ENCODE data around the gene CHRNA1.
A peak's percentile ranks its signal among the peaks of the same experiment; 100 is the strongest.

Gene CHRNA1

DNA sequence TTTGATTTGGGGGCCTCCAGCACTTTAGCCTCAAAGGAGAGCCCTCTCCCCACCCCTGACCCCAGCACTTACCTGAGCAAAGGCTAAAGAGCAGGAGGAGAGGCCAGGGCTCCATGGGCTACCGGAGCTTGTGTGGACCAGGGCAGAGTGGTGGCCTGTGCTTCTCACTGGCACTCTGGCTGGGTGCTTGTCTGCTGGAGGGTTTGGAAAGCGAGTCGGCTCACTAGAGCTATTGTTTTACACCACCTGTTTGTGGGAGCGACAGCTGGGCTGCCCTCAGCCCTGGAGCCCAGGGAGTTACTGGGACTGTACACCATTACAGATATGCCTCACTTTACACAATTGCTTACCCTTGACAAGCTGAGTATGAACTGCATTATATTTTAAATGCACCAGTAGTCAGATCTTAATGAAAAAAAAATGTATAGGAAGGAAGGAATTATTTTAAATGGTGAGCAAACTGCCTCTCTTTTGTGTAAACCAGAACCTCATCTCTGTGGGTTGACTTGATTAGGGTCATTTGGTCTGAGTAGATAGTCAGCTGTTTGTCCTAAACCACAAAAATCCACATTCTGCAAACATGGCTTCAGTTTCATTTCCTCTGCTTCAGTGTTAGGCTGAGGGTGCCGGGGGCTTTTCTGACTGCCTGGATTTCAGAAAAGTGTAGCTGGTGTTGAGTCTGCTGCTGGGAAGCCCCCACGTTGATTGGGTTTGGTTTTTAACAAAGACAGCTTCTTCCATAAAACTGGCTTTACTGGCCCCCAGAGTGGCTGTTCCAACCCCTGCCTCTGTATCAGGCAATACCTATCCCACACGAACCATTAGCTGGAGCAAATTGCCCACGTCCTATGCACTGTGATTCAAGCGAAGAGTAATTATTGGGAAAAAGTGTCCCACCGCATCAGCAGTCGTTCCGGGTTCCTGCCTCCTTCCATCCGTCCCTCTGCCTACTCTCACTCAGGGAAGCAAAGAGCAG lies at the start of gene CHRNA1:
CHRNA1 (minus strand) TSS at position 193 of the 976 bp plus-strand sequence; CDS start at position 115, 78 bp downstream.
- DNase-seq (ENCODE audit: low spot score) = no peak

DNA sequence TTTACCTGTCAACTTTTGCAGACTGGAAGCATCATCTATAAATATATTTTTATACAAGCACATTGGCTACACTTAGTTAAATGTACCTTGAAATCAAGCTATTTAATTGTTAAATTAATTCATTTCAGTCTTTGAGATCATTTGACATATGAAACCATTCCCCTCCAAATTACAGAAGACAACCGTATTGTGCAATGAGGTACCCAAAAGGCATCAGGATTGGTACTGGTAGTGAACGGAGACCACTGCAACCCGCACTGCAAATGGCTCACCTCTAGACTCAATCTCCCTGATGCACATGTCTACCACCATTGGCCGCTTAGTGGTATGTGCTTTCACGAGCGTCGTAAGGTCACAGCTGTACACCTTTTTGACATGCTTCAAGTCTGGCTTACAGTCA lies 47.8 kb upstream of the CHRNA1 start:
- no peak for DNase-seq (ENCODE audit: low spot score)

DNA sequence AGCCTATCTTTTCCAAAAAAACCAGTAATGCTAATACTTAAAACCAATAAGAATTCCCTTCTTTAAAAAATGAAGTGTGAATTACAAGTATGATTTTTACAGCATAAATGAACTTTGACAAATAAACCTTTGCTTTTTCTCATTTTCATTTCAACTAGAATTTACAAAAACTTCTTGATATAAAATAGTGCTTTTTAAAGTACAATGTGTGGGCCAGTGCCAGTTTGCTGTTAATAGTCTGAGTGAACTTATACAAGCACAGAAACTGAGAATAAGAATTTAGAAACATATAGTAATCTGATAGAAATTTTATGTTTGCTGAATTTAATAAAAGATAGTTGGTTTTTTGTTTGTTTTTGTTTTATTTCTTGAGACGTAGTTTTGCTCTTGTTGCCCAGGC lies 43.7 kb upstream of the CHRNA1 start:
- DNase-seq (ENCODE audit: low spot score) = no peak

DNA sequence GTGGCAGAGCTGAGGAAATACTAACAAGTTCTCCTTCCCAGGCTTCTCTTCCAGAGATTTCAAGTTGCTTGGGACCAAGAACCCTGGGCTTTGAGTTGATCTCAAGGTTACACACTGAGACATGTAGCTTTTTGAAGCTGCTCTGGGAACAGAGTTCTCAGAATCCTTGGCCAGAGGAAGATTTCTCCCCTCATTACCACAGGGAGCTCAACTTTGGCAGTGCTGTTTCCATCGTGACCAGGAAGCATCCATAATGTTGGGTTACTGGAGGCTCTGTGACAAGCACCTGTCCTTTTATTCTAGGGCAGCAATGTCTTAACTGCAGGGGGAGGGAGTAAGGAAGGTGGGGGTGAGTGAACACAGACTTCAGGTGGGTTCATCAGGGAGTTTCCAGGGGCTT lies 41.5 kb upstream of the CHRNA1 start:
- DNase-seq (ENCODE audit: low spot score) = no peak

DNA sequence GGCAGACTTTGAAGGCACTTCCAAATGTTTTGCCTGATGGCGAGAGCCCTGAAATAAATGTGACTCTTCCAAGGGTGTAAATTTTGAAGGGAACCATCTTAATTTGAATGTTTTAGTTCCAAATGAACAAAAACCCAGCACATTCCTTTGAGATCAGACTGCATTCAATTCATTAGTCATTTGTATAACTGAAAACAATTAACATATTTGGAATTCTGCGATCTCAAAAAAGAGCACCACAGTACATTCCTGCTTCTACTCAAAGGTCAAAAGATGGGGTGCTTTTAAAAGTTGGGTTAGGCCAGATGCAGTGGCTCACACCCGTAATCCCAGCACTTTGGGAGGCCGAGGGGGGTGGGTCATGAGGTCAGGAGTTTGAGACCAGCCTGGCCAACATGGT lies 38.2 kb upstream of the CHRNA1 start:
- no peak for DNase-seq (ENCODE audit: low spot score)

DNA sequence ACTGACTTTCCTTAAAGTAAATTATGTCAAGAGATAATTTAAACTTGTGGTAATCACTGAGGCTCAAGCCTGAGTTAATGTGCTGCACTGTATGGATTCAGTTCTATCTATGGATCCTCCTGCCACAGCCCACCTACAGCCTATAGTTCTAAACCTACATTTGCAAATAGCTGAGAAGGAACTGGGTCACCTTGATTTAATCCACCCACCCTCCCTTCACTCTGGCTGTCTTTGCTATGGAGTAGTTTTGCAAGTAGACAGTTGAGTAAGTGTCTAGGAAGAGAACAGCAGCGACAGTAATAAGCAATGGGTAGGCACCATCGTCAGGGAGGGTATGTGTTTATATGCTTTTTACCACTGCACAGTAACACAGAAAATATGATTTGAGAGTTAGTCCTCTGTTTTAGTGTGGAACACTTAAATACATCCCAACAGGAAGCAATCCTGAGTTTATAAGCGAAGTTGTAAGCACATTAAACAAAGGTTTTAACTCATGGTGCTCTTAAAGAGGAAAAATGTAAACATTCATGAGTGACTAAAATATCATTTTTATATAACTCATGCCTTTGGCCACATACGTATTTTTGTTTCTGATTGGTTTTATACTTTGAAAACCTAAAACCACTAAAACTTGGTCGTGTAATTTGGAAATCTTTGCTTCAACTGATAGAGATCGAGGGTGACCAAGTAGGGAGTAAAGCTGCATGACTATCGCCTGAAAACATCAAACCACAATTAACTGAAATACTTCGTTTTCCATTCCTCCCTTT lies 36.3 kb upstream of the CHRNA1 start:
- DNase-seq (ENCODE audit: low spot score) = no peak

DNA sequence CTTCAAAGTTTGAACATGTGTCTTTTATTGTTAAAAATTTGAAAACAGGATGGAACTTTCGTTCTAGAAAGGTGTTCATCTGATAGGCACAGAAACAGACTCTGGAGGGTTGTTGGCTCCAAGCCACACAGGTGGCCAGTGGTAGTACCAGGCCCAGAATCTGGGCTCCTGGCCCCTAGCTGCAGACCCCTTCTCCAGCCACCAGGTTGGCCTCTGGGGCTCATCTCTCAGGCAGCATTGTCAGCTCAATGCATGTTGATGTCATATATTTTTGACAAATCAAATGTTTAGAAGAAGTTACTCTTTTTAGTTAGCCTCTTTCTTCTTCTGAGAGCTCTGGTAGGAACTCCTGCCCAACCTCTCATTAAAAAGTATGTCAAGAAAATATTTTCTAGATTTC lies 34.5 kb upstream of the CHRNA1 start:
- no peak for DNase-seq (ENCODE audit: low spot score)

DNA sequence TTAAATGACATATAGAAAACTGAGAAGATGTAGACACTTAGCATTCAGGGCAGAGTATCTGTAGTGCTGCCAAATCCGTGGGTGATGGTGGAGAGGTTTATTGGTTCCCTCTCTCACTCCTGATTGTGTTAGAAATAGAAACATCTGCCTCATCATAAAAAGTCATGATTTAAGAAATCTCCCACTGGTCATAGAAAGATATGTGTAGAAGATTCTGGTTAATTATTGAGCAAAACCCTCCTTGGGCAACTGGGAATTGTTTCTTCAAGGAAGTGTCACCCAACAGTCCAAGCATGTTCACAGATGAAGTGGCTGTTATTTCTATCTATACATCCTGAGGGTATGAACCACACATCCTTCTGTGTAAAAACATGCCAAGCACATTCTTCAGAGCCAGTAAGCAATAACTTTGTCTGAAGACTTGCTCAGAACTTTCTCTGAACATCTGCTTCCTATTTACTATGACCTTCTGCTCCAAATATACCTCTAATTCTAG lies 33.6 kb upstream of the CHRNA1 start:
- no peak for DNase-seq (ENCODE audit: low spot score)

DNA sequence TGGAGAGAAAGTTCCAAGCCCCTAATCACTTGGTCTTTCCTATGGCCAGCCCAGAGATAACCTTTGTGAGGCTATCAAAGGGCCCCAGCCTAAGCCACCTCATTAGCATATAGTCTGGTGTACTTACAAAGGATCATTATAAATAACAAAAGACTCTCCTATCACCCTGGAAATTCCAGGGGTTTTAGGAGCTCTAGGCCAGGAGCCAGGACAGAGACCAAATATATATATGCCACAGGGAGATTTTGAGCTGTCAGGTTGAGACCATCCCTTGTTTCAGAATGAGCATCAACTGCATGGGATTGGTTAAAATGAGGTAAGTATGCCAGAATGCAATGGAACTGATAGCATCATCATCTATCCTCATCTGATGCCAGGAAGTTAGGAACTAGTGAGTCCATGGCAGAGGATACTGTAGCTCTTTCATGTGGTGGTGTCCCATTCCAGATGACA lies 32.1 kb upstream of the CHRNA1 start:
- DNase-seq (ENCODE audit: low spot score) = no peak

DNA sequence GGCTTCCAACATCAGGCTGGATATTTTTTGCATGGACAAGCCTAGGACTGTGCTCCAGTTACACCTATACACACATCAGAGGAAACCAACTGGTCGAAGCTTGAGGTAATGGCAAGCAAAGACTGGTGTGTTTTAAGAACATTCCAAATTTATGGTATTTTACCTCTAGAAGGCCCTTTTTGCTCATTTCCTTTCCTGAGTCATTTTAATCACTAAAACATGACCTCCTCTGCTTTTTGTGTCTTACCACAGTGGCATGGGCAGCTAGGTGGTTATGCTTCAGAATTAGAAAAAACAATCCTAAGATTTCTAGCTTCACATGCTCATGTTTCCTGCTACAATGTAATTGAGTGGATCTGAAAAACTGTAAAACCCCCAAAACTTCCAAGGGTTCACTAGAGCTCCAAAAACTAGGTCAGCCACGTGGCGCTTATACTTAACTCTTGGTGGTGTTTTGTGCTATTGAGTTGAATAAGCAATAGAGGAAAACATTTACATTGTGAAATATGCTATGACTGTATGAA lies 30.6 kb upstream of the CHRNA1 start:
- no peak for DNase-seq (ENCODE audit: low spot score)

DNA sequence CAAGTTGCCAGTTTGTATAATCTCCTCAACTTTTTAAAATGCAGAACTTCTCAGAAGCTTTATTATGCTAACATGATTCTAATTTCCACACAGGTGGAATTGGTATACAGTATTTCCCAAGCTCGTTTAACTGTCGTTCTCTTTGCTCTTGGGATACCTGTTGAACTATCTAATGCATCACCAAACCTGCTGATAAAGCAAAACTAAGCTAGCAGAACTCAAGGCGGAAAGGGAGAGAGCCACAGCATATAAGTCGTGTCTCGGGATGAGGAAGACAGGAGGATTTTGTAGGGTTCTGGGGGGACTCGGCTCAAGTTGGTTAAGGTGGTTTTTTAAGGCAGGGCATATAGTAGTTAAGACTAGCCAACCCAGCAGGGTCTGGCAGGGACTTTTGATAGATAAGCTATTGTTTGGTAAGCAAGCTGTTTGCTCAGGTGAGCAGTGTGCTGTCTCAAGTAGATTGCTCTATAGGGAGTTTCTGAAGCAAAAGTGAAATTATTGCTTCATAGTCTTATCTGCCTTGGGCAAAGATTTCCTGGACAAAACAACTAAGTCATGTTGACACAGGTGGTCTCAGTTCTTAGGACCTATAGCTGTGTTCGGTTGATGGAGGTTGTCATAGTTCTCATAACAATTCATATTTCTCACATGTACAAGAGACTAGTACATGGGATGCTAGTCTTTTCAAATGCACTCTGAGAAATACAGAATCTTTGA lies 28.2 kb upstream of the CHRNA1 start:
- no peak for DNase-seq (ENCODE audit: low spot score)

DNA sequence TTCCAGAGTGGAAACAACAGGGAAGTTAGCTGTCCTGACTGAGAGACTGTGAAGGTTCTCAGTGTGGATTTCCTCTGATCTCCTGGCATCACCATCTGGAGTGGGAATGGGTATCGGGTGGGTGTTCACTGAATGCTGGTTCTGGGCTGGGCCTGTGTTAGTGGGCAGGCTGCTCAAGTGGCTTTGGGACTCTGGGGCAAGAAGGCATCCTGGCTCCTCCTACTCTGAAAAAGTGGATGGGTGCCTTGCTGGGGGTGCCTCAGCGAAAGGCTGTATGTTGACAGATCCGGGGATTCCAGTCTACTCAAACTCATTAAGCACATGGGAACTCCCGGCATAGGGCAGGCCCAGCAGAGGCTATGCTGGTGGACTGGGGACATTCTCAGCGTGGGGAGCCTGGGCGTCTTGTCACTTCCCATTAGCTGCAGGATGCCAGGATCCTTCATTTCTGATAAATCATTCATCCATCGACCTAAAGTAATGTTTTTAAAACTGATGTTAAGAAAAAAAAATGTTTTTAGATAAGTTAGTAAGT lies 27.5 kb upstream of the CHRNA1 start:
- DNase-seq (ENCODE audit: low spot score) = no peak

DNA sequence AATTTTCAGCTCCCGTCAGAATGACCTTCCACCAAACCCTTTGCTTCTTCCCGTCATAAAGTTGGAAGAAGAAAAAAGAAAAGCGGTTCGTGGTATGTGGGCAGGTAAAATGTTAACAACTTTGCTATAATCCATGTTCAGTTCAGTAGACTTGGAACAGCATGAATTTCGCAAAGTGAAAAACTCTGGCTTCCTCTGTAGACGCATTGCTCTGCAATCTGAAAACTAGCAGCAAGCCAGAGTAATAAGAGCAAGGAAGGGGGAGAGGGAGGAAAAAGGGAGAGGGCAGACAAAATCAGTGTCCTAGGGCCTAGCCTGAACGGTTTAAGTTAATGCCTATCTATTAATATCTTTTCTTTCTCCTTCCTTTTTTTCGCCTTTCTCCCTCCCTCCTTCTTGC lies 26.7 kb upstream of the CHRNA1 start:
- DNase-seq (ENCODE audit: low spot score) = no peak

DNA sequence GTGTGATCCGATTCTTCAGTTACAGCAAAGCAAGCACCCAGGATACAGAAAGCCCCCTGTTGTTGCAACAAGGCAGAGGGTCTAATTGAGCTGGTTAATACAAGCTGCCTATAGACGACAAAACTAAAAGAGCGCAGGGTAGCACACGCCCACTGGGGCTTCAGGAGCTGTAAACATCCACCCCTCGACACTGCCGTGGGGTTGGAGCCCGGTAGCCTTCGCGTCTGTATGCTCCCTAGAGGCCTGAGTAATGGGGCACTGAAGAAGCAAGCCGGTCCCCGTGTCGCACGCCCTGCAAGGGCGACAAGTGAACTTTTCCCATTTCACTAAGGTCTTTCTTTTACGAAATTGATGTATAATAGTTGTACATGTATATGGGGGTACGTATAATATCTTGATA lies 24.7 kb upstream of the CHRNA1 start:
- no peak for DNase-seq (ENCODE audit: low spot score)

DNA sequence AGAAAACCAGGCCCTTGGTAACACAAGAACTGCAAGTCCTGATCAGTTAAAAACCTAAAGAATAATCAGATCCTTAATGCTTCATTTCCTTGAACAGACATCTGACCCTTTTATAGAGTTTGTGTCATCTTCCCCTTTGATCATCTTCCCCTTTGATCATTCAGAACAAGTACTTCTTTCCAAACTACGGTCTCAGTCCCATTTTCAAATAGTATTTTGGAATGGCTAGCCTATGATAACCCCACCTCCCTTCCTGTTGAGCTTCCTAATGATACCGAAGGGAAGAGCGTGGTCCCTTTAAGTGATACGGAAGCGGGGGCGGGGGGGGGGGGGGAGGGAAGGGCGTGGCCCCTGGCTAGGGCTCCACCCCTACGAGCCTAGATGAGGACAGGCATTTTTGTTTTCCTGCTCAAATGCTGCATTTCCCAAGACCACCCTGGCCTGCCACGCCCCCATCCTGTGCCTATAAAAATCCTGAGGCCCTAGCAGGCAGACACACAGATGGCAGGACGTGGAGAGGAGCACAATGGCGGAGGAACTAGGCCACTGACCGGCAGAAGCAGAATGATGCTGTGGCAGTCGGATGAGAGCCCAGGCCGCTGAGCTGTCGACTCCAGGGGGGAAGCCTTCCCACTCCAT lies 24.1 kb upstream of the CHRNA1 start:
- peak; percentile 36 for DNase-seq (ENCODE audit: low spot score)

DNA sequence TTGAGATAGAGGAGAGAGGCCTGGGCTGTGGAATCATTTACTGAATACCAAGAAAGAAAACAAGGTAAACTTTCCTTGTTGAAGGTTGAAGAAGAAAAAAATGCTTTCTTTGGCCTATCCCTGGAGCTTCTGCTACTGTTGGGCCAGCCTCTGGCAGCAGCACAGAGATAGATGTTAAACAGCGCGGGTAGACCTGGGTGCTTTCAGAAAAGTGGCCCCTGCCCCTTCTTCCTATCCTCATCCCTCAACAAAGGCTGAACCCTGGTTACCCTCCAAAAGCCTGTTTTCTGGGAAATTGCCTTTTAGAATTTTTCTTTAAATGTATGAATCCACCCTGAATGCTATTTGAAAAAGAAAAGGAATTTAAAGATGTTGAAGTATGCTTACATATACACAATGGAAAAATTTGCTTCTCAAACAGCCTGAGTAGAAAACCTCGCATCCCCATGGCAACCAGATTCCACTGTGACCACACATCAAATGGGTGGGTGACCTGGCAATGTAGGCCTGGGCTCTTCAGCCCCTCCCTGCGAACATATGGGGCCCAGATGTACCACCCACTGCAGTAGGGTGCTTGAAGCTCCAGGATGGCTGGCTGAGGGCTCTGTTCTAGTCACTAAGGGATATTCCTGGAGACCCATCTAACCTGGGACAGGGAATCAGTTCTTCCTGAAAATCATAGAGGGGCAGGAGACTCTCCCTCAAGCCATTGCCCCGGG lies 23.4 kb upstream of the CHRNA1 start:
- DNase-seq (ENCODE audit: low spot score) = no peak

DNA sequence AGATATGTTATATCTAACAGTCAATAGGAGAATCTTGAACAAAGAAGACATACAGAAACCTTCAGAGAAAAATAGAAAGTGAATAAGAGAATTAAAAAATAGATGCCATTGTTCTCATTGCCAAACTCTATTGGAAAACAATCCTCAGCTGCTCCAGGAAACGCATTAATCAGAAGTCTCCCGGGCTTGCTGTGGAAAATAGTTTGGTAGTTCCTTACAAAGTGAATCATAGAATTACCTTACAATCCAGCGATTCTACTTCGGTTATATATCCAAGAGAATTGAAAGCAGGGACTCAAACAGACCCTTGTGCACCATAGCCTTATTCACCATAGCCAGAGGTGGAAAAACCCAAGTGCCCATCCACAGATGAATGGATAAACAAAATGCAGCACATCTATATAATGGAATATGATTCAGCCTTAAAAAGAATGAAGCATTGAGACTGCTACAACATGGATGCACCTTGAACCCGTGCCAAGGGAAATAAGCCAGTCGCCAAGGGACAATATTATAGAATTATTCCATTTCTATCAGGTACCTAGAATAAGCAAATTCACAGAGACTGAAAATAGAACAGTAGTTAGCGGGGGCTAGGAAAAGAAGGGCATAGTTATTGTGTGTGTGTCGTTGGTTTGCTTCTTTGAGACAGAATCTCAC lies 21.9 kb upstream of the CHRNA1 start:
- peak; percentile 66 for DNase-seq (ENCODE audit: low spot score)

DNA sequence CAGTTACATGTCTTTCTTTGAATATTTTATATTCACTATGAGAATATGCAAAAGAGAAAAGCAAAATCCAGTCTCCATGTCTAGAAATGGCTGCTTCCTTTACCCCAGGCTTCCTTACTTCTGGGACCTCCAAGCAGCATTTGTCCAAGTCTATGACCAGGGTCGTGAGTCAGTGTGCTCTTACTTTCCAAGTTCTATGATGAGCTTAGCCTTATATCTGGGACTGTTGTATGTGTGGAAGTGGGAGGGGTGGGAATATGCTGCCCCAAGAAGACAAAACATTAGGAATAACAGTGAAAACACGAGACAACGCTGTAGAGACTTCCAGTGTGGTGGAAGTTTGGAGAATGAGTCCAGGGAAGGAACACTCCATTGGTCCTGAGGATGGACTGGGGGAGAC lies 21.2 kb upstream of the CHRNA1 start:
- DNase-seq (ENCODE audit: low spot score) = no peak

DNA sequence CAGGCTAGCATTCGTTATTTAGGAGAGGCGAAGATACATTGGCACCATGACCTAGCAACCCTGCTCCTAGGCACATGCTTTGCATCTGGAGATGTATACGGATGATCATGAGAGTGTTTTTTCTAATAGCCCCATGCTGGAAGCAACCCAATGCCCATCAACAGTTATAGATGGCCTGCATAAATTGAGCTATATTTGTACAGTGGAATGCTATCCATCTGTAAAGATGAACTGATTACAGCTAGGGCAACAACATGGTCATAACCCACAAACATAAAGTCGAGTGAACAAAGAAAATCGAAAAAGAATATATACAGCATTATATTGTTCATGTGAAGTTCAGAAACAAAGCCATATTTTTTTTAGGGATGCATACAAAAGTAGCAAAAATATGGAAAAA lies 20.6 kb upstream of the CHRNA1 start:
- DNase-seq (ENCODE audit: low spot score) = no peak

DNA sequence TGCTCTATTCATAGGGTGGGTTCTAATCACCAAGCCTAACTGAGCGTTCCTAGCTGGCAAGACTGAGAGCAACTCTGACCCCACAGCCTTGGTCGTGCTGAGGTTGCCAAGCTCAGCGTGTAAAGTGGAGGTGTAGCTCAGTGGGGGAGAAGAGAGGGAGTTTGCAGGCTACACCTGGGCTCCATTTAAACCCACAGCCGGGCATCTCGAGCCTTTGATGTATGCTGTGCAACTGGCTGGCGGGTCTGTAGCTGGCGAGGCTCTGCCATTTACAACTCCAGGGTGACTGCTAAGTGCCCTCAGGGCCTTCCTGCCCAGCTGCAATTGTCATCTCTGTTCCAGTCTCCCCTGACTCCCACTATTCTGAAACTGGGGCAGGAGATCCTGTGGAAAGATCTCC lies 20.0 kb upstream of the CHRNA1 start:
- no peak for DNase-seq (ENCODE audit: low spot score)

All from COLO829 (cell line).